Transverse colon (tissue), 4 donors: ENCODE measurements around the gene MFNG. TPM values are rescaled to one million over a fixed set of nuclear protein-coding genes. Genes with fewer than 3 reads are reported as not detected.

Source experiments
- DNase-seq: peaks from one replicate; pipeline ENCODE4 v3.0.0-alpha.2; 2019
- H3K27ac ChIP-seq, 4 donors: fragments of 200-600 bp; sonication (generic); 2 replicates each; pipeline ENCODE4 v1.5.1; 2016 to 2018; ENCODE audit warnings: inconsistent platforms in 4 of 4
- H3K27me3 ChIP-seq: fragments of 200-600 bp; sonication (generic); 2 replicates; pipeline ENCODE4 v1.5.1; 2017; ENCODE audit warnings: inconsistent platforms
- H3K36me3 ChIP-seq, 4 donors: fragments of 200-600 bp; sonication (generic); 2 replicates each; pipeline ENCODE4 v1.5.1; 2017 to 2019; ENCODE audit warnings: inconsistent platforms in 4 of 4
- H3K4me1 ChIP-seq, 4 donors: fragments of 200-600 bp; sonication (generic); 2 replicates each; pipeline ENCODE4 v1.5.1; 2017 to 2020; ENCODE audit warnings: inconsistent platforms in 4 of 4
- H3K4me3 ChIP-seq, 4 donors: fragments of 200-600 bp; sonication (generic); 1 replicate in 1 of 4; 2 replicates in 3 of 4; pipeline versions ENCODE4 v1.5.1 to v1.6.1; 2017 to 2019; ENCODE audit warnings: inconsistent platforms in 4 of 4
- H3K9me3 ChIP-seq, 2 donors: fragments of 200-600 bp; sonication (generic); 2 replicates each; pipeline ENCODE4 v1.5.1; 2017 to 2019; ENCODE audit warnings: inconsistent platforms in 2 of 2
- CTCF ChIP-seq, 5 experiments: fragments of 200-600 bp in 3 of 5; fragments of 450-650 bp in 2 of 5; sonication (generic) in 3 of 5; IDR thresholded peaks; 1 replicate in 2 of 5; 2 replicates in 3 of 5; pipeline ENCODE4 v1.5.1; 2016 to 2017; ENCODE audit warnings: antibody characterized with exemption in 5 of 5, inconsistent platforms in 3 of 5, mild to moderate bottlenecking in 2 of 5, moderate library complexity in 1 of 5
- EP300 ChIP-seq: sonication (generic); formaldehyde crosslinking; IDR thresholded peaks from one replicate; pipeline ENCODE4 v1.6.1; 2017; ENCODE audit warnings: antibody characterized with exemption, low read depth
- POLR2A ChIP-seq: fragments of 450-650 bp; IDR thresholded peaks from one replicate; pipeline ENCODE4 v1.6.1; 2016; ENCODE audit warnings: antibody characterized with exemption, mild to moderate bottlenecking, moderate library complexity
- POLR2AphosphoS5 ChIP-seq, 3 donors: sonication (generic); formaldehyde crosslinking; IDR thresholded peaks; one replicate each; pipeline ENCODE4 v1.6.1; 2016; ENCODE audit warnings: antibody characterized with exemption in 3 of 3
- WGBS, 2 donors: methylation state at CpG; one replicate each; pipeline ENCODE4 v1.1.5; 2018; ENCODE audit warnings: low coverage in 1 of 2; 5-methylcytosine and 5-hydroxymethylcytosine counted together
- in situ Hi-C, 4 donors: fragments of 200-750 bp; cut with MboI; loops; one replicate each; pipeline versions ENCODE4 v1.15.0 to v1.15.1; 2017; ENCODE audit warnings: low sequenced_read_pairs in 3 of 4, low pct_ligation_motif_present in 1 of 4, low pct_unique_long_range_greater_than_20kb in 1 of 4
- intact Hi-C: fragments of 100-400 bp; cut with DNase I; formaldehyde crosslinking; loops from one replicate; pipeline ENCODE4 v1.15.1; 2023; ENCODE audit warnings: low total_unique reads
- total RNA-seq, 4 donors: library from RNA; depleted of rRNA; stranded (reverse); fragments of >200 nt; gene quantifications; one replicate each; pipeline ENCODE4 v1.1.0, GENCODE V29; 2016

The MFNG gene
- total RNA-seq, 4 donors from 2014 or later: 2.8 to 26.4 (median 15.7) TPM

- intact Hi-C loops (no loop called here), in situ Hi-C loops (no loop called here)
- no peak for DNase-seq
- H3K9me3 ChIP-seq: no peaks in the 10 kb centered on the region
- no peak overlapping the region for H3K27ac ChIP-seq
- peaks cover 7% of the 10 kb centered on the region for H3K27me3 ChIP-seq
- no peaks in the 10 kb centered on the region for H3K36me3 ChIP-seq
- WGBS, 2 donors: 75 to 93% methylated on average over 1 to 9 of the region's 11 CpGs
- TF ChIP-seq EP300: no peak
- TF ChIP-seq POLR2AphosphoS5 (IDR thresholded peaks at IDR 0.05): no peak
- no peak for TF ChIP-seq CTCF (IDR thresholded peaks at IDR 0.05)
- no peak for TF ChIP-seq POLR2A
- H3K4me1 ChIP-seq: no peaks in the 10 kb centered on the region
- H3K4me3 ChIP-seq: no peak overlapping the region
These were observed 11.6 kb downstream of the MFNG start for GRCh38 chr22:37474447-37475090.

- Histone ChIP-seq H3K4me3 (no peak overlapping the region), H3K4me1 (no peaks in the 10 kb centered on the region), H3K9me3 (no peaks in the 10 kb centered on the region), H3K27me3 (peaks cover 7% of the 10 kb centered on the region), H3K36me3 (no peaks in the 10 kb centered on the region), H3K27ac (no peak overlapping the region)
- no peak for DNase-seq
- in situ Hi-C loops: no loop called here
- 78% methylated on average over 8 of the region's 8 CpGs; no CpG with 5 or more reads in 1 of the 2 donors for WGBS, 2 donors
- no peak for TF ChIP-seq EP300
- no peak for TF ChIP-seq POLR2AphosphoS5 (IDR thresholded peaks at IDR 0.05)
- no peak for TF ChIP-seq POLR2A
- no peak for TF ChIP-seq CTCF (IDR thresholded peaks at IDR 0.05)
- intact Hi-C loops: no loop called here
These were observed 12.7 kb downstream of the MFNG start for GRCh38 chr22:37473437-37473946.

- no peaks in the 10 kb centered on the region for H3K4me1 ChIP-seq
- WGBS, 2 donors: 28% methylated on average over 8 of the region's 8 CpGs; no CpG with 5 or more reads in 1 of the 2 donors
- no peak overlapping the region for H3K27ac ChIP-seq
- no peaks in the 10 kb centered on the region for H3K9me3 ChIP-seq
- H3K4me3 ChIP-seq: no peak overlapping the region
- no peaks in the 10 kb centered on the region for H3K36me3 ChIP-seq
- H3K27me3 ChIP-seq: peaks cover 7% of the 10 kb centered on the region
- in situ Hi-C loops: no loop called here
- peak; percentile 41 to 64 (median 52) for TF ChIP-seq CTCF (IDR thresholded peaks at IDR 0.05)
- no peak for TF ChIP-seq POLR2A
- TF ChIP-seq POLR2AphosphoS5 (IDR thresholded peaks at IDR 0.05): no peak
- TF ChIP-seq EP300: no peak
- peak; percentile 59 for DNase-seq
- intact Hi-C loops: no loop called here
These were observed 13.7 kb downstream of the MFNG start for GRCh38 chr22:37472418-37473006.

- Histone ChIP-seq H3K36me3 (no peaks in the 10 kb centered on the region), H3K27me3 (peaks cover 10% of the 10 kb centered on the region), H3K4me3 (no peak overlapping the region), H3K27ac (no peak overlapping the region), H3K4me1 (no peaks in the 10 kb centered on the region), H3K9me3 (no peaks in the 10 kb centered on the region)
- in situ Hi-C loops: no loop called here
- DNase-seq: no peak
- 82 to 100% methylated on average over 1 to 9 of the region's 9 CpGs for WGBS, 2 donors
- intact Hi-C loops: no loop called here
- no peak for TF ChIP-seq EP300
- TF ChIP-seq POLR2AphosphoS5 (IDR thresholded peaks at IDR 0.05): no peak
- no peak for TF ChIP-seq CTCF (IDR thresholded peaks at IDR 0.05)
- no peak for TF ChIP-seq POLR2A
These were observed 14.3 kb downstream of the MFNG start for GRCh38 chr22:37471727-37472417.
